ENCODE measurements around the gene NR2F2.

NR2F2 gene

DNA sequence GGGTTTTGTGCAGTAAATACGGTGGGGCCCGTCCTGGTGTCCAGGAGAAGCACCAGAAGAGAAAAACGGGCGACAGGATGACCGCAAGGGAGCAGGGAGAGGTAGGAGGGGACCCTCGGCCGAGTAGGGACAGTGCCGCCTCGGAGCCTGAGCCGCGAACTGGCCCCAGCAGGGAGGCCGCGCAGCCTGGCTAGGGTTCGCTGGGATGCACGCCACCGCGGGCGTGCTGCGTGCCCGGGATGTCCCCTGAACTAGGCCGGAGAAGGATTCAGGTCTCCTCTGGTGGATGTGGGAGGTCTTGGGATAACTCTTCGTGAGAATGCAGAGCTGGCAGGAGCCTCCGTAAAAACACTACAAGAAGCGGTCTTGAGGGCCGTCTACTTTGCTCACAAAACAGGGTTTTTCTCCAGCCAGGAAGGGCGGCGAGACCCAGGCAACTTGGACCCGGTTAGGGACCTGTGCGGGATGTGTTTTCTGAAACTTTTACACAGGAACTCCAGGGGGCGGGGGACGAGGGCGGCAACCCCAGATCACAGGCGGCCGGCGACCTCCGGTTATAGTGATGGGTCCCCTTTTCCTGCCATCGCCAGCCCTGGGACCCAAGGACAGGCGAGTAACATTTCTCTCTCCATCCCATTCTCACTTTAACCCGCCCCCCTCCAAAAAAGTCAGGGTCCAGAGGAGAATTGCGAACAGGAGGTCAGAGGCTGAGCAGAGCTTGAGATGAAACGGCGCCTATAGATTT is 35.5 kb downstream of the NR2F2 start:
- no peak for DNase-seq (ENCODE audit: extremely low spot score)
- ChIA-PET CTCF (no interaction called here), POLR2A (no interaction called here)
- TF ChIP-seq SUZ12 (IDR thresholded peaks at IDR 0.05) (no peak), CTBP1 (IDR thresholded peaks at IDR 0.05; ENCODE audit: borderline replicate concordance) (no peak), ARNT (IDR thresholded peaks at IDR 0.05) (no peak), HDGF (IDR thresholded peaks at IDR 0.05; ENCODE audit: borderline replicate concordance) (no peak), ZNF384 (IDR thresholded peaks at IDR 0.05) (no peak), FOXA1 (IDR thresholded peaks at IDR 0.05) (no peak), BHLHE40 (IDR thresholded peaks at IDR 0.05; ENCODE audit: borderline replicate concordance) (no peak), ELF4 (IDR thresholded peaks at IDR 0.05) (no peak), TARDBP (IDR thresholded peaks at IDR 0.05) (no peak), FOXK2 (IDR thresholded peaks at IDR 0.05) (no peak), LEF1 (IDR thresholded peaks at IDR 0.05; ENCODE audit: borderline replicate concordance) (no peak), L3MBTL2 (conservative IDR thresholded peaks at IDR 0.05) (no peak), NFRKB (IDR thresholded peaks at IDR 0.05) (no peak)
- TF ChIP-seq, protein P1, sequence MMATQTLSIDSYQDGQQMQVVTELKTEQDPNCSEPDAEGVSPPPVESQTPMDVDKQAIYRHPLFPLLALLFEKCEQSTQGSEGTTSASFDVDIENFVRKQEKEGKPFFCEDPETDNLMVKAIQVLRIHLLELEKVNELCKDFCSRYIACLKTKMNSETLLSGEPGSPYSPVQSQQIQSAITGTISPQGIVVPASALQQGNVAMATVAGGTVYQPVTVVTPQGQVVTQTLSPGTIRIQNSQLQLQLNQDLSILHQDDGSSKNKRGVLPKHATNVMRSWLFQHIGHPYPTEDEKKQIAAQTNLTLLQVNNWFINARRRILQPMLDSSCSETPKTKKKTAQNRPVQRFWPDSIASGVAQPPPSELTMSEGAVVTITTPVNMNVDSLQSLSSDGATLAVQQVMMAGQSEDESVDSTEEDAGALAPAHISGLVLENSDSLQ (IDR thresholded peaks at IDR 0.05) = no peak

GRCh38 chr15:96366526-96366877 is 36.0 kb downstream of the NR2F2 start:
- DNase-seq (ENCODE audit: extremely low spot score) = no peak
- CTCF ChIA-PET = no interaction called here
- TF ChIP-seq FOXK2 (IDR thresholded peaks at IDR 0.05) (no peak), SUZ12 (IDR thresholded peaks at IDR 0.05) (no peak), ARNT (IDR thresholded peaks at IDR 0.05) (no peak)
- POLR2A ChIA-PET = no interaction called here

DNA sequence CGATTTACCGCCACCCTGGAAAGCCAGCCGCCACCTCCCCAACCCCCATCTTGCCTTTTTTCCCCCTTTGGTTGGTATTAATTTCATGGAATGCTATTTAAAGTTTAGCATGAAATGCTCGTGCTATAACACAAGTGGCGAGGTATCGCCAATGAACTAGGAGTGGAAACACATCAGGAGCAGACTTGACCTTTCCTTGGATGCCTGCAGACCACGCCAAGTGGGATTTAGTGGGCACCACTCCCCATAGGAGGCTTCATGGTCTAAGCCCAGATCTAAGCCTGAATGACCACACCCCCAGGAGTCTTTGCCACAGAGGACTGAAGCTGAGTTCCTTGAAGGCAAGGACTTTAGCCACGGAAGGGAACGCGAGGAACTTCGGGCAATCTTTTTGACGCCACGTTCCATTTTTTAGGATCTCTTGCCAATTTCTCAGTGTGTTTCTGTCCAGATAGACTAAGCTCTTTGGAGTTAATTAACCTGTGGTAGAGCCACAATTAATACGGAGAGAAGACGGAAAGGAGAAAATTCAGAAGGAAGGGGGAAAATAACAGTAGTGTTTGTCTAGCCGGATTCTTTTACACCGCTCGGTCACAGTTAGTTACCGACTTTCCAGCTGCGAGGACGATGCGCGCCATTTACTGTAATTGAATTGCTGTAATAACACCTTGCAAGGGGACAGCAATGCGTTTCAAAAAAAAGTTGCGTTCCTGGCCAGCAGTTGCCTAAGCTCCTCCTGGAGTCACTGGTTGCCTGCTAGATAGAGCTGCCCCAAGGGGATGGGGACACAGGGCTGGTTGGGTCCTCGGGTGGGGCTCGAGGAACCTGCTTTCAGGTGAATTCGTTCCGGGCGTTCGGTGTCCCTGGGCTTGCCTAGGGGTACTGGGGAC is 37.1 kb downstream of the NR2F2 start:
- TF ChIP-seq, protein P1 (IDR thresholded peaks at IDR 0.05) = no peak
- TF ChIP-seq FOXM1 (IDR thresholded peaks at IDR 0.05; ENCODE audit: borderline replicate concordance) = no peak
- TF ChIP-seq FOXA1 (IDR thresholded peaks at IDR 0.05) = no peak
- TF ChIP-seq SUZ12 (IDR thresholded peaks at IDR 0.05) = no peak
- no peak for TF ChIP-seq LEF1 (IDR thresholded peaks at IDR 0.05; ENCODE audit: borderline replicate concordance)
- DNase-seq (ENCODE audit: extremely low spot score) = no peak
- ChIA-PET CTCF (no interaction called here), POLR2A (interaction anchor here (1.1 kb wide), 1 partner anchor 16 kb away, joined by 3 read pairs; no protein-coding TSS in a partner anchor)

- DNase-seq (ENCODE audit: extremely low spot score) = no peak
- TF ChIP-seq L3MBTL2 (conservative IDR thresholded peaks at IDR 0.05) (no peak), HDGF (IDR thresholded peaks at IDR 0.05; ENCODE audit: borderline replicate concordance) (no peak), SP1 (IDR thresholded peaks at IDR 0.05) (no peak), CTBP1 (IDR thresholded peaks at IDR 0.05; ENCODE audit: borderline replicate concordance) (no peak), ARNT (IDR thresholded peaks at IDR 0.05) (no peak), NFRKB (IDR thresholded peaks at IDR 0.05) (no peak), ELF4 (IDR thresholded peaks at IDR 0.05) (no peak), BHLHE40 (IDR thresholded peaks at IDR 0.05; ENCODE audit: borderline replicate concordance) (no peak), FOXK2 (IDR thresholded peaks at IDR 0.05) (no peak), FOXA1 (IDR thresholded peaks at IDR 0.05) (no peak), ZNF384 (IDR thresholded peaks at IDR 0.05) (no peak), LEF1 (IDR thresholded peaks at IDR 0.05; ENCODE audit: borderline replicate concordance) (no peak)
- TF ChIP-seq, protein P1 (IDR thresholded peaks at IDR 0.05) = no peak
- CTCF ChIA-PET = no interaction called here
- POLR2A ChIA-PET = interaction anchor here (2.7 kb wide), 1 partner anchor 8 kb away, joined by 18 read pairs; no protein-coding TSS in a partner anchor
These were observed 38.9 kb downstream of the NR2F2 start for GRCh38 chr15:96369351-96369750.

DNA sequence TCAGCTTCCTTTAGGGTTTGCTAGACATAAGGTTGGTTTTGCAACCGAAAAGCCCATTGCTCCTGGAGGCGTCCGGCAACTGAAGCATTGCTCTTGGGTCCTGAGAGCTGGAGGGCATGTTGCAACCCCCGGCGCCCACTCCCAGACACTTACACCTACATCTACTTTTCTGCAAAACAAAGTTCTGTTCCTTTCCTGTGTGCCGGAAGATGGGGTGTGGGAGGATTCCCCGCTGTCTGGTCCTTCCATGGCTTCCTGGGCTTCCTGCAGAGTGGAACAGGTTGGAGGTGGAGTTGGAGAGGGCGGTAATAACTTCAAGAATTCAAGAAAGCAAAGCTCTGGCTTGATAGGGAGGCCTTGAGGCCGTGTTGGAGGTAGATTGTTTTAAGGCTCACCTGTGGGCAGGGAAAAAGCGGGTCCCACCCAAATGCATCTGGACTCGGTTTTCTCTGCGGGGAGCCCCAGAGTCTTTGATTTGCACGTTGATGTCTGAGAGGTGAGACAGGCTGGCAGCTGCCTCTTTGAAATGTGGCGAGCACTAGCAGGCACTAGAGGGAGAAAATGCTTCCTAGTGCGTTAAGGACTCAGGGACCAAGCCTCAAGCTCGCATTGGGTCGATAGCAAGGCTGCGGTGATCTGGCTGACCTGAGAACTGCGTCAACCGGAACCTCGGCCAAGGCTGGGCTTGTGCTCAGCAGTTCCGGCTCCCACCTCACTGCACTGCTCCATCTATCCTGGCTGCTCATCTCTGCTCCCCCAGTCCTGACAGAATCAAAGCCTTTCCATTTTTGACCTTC is 39.5 kb downstream of the NR2F2 start:
- TF ChIP-seq SUZ12 (IDR thresholded peaks at IDR 0.05) (no peak), SP1 (IDR thresholded peaks at IDR 0.05) (no peak), L3MBTL2 (conservative IDR thresholded peaks at IDR 0.05) (no peak), ELF4 (IDR thresholded peaks at IDR 0.05) (no peak), CTBP1 (IDR thresholded peaks at IDR 0.05; ENCODE audit: borderline replicate concordance) (no peak), HDGF (IDR thresholded peaks at IDR 0.05; ENCODE audit: borderline replicate concordance) (no peak), ZNF384 (IDR thresholded peaks at IDR 0.05) (no peak)
- CTCF ChIA-PET = interaction anchor here (0.8 kb wide), 1 partner anchor 8 kb away, joined by 4 read pairs; no protein-coding TSS in a partner anchor
- no peak for DNase-seq (ENCODE audit: extremely low spot score)
- POLR2A ChIA-PET = interaction anchor here (2.7 kb wide), 1 partner anchor 9 kb away, joined by 18 read pairs; no protein-coding TSS in a partner anchor
